Kidney (tissue), 14 donors: ENCODE measurements around the gene ANGPT4. TPM values are rescaled to one million over a fixed set of nuclear protein-coding genes. Genes with fewer than 3 reads are reported as not detected.
A peak's percentile ranks its signal among the peaks of the same experiment; 100 is the strongest.

Source experiments
- DNase-seq, 5 donors: peaks; one replicate each; pipeline ENCODE4 v3.0.0-alpha.2; 2013 to 2020
- FAIRE-seq: peaks from 2 replicates; lab custom pipeline; 2012; peaks lifted over from hg19 to GRCh38; lab: Jason Lieb, UNC
- H3K27ac ChIP-seq, 2 donors: one replicate each; pipeline ENCODE4 v1.7.0; 2013; ENCODE audit warnings: low read depth in 2 of 2, low read length in 2 of 2, inconsistent platforms in 1 of 2
- H3K27me3 ChIP-seq: one replicate; pipeline ENCODE4 v1.7.1; 2013; ENCODE audit warnings: low read length, inconsistent platforms; ENCODE audit not compliant: control insufficient read depth, insufficient read depth
- H3K36me3 ChIP-seq, 3 donors: one replicate each; pipeline versions ENCODE4 v1.7.0 to v1.7.1; 2013; ENCODE audit warnings: low read length in 3 of 3, control low read depth in 1 of 3, inconsistent platforms in 1 of 3; ENCODE audit not compliant: insufficient read depth in 3 of 3, control insufficient read depth in 2 of 3
- H3K4me1 ChIP-seq, 3 donors: one replicate each; pipeline versions ENCODE4 v1.7.0 to v1.7.1; 2013; ENCODE audit warnings: low read length in 3 of 3, inconsistent platforms in 1 of 3, low read depth in 1 of 3; ENCODE audit not compliant: control insufficient read depth in 2 of 3, insufficient read depth in 2 of 3
- H3K4me3 ChIP-seq, 3 donors: one replicate each; pipeline versions ENCODE4 v1.7.0 to v1.8.1; 2013; ENCODE audit warnings: low read length in 3 of 3, control low read depth in 1 of 3, inconsistent platforms in 1 of 3
- H3K9ac ChIP-seq, 3 donors: one replicate each; pipeline versions ENCODE4 v1.7.0 to v1.7.1; 2013; ENCODE audit warnings: low read length in 3 of 3, control low read depth in 1 of 3, inconsistent platforms in 1 of 3
- H3K9me3 ChIP-seq, 3 donors: one replicate each; pipeline versions ENCODE4 v1.7.0 to v1.7.1; 2013; ENCODE audit warnings: low read length in 3 of 3, control low read depth in 1 of 3, inconsistent platforms in 1 of 3; ENCODE audit not compliant: control insufficient read depth in 2 of 3, insufficient read depth in 1 of 3
- CTCF ChIP-seq: IDR thresholded peaks from 3 replicates; pipeline ENCODE4 v1.5.1; 2012; ENCODE audit warnings: mild to moderate bottlenecking, moderate library complexity, borderline replicate concordance; ENCODE audit not compliant: insufficient read depth; ENCODE audit errors: extremely low read depth
- intact Hi-C: fragments of 100-400 bp; cut with DNase I; formaldehyde crosslinking; loops from one replicate; pipeline ENCODE4 v1.11.1; 2022
- polyA plus RNA-seq: library from polyadenylated mRNA; stranded (reverse); fragments of 350-450 nt; fragmentation: Illumina TruSeq; extraction: RNeasy Lipid Tissue Mini Kit (QIAGEN cat#74804); gene quantifications from one replicate; pipeline ENCODE4 v1.2.3, GENCODE V29; 2014; ENCODE audit warnings: low read depth, low replicate concordance; ENCODE audit not compliant: insufficient read depth
- total RNA-seq: library from RNA; stranded (reverse); fragmentation: NEBNext Ultra II Directional; extraction: Animal tissue kit (Norgen Biotek cat#: 25700); gene quantifications from one replicate; pipeline ENCODE4 v1.2.1, GENCODE V29; 2021
- donor health status: control.
- donor health status: control.
- donor health status: control.
- donor health status: control.
- donor health status: control.
- donor health status: DM: yes; HTN: yes; CAD: no.
- donor health status: Normal renal cell carcinoma (clear cell type).

The ANGPT4 gene
- total and polyA plus RNA-seq, 2 donors from 2014 or later, result 0.24 to 0.57 TPM

- no peak for FAIRE-seq
- Histone ChIP-seq H3K9ac (no peak overlapping the region), H3K4me3 (peak overlapping the region in 1 of 3 donors; percentile 47), H3K4me1 (peaks cover 0 to 9% (median 8%) of the 10 kb centered on the region in 3 donors), H3K9me3 (no peaks in the 10 kb centered on the region), H3K27ac (no peak overlapping the region), H3K36me3 (no peaks in the 10 kb centered on the region), H3K27me3 (no peaks in the 10 kb centered on the region)
- peak in 1 of 5 donors; percentile 60 for DNase-seq
- intact Hi-C loops, result no loop called here
- no peak for TF ChIP-seq CTCF
Observed at GRCh38 chr20:840503-840857, 75.7 kb downstream of the ANGPT4 start.

- peaks cover 0 to 13% (median 11%) of the 10 kb centered on the region in 3 donors for H3K4me1 ChIP-seq
- intact Hi-C loops, result no loop called here
- no peaks in the 10 kb centered on the region for H3K9me3 ChIP-seq
Observed at GRCh38 chr20:839626-840025, 76.5 kb downstream of the ANGPT4 start.

GRCh38 chr20:839015-839414 lies 77.1 kb downstream of the ANGPT4 start:
- H3K9ac ChIP-seq, result no peak overlapping the region
- no peak for TF ChIP-seq CTCF
- H3K27me3 ChIP-seq, result no peaks in the 10 kb centered on the region
- DNase-seq (no peak), FAIRE-seq (no peak)
- no peak overlapping the region for H3K27ac ChIP-seq
- intact Hi-C loops, result no loop called here
- peaks cover 0 to 16% (median 9%) of the 10 kb centered on the region in 3 donors for H3K4me1 ChIP-seq
- H3K36me3 ChIP-seq, result no peaks in the 10 kb centered on the region
- H3K4me3 ChIP-seq, result no peak overlapping the region
- no peaks in the 10 kb centered on the region for H3K9me3 ChIP-seq

More at GRCh38 chr20:839626-840025, 76.5 kb downstream of the ANGPT4 start:
- Histone ChIP-seq H3K27ac (no peak overlapping the region), H3K27me3 (no peaks in the 10 kb centered on the region), H3K36me3 (no peaks in the 10 kb centered on the region), H3K9ac (no peak overlapping the region), H3K4me3 (no peak overlapping the region)
- TF ChIP-seq CTCF, result no peak
- no peak for FAIRE-seq
- DNase-seq, result no peak

GRCh38 chr20:836190-836589 lies 79.9 kb downstream of the ANGPT4 start:
- FAIRE-seq, result no peak
- intact Hi-C loops, result no loop called here
- H3K4me1 ChIP-seq, result peaks cover 0 to 11% (median 5%) of the 10 kb centered on the region in 3 donors
- no peaks in the 10 kb centered on the region for H3K36me3 ChIP-seq
- no peak overlapping the region for H3K9ac ChIP-seq
- no peak for TF ChIP-seq CTCF
- H3K27ac ChIP-seq, result no peak overlapping the region
- H3K27me3 ChIP-seq, result no peaks in the 10 kb centered on the region
- H3K4me3 ChIP-seq, result no peak overlapping the region
- no peaks in the 10 kb centered on the region for H3K9me3 ChIP-seq
- DNase-seq, result no peak
